ENCODE measurements around the gene MMP15. TPM values are rescaled to one million over a fixed set of nuclear protein-coding genes. Genes with fewer than 3 reads are reported as not detected.
A peak's percentile ranks its signal among the peaks of the same experiment; 100 is the strongest.

MMP15 gene
- total and polyA plus RNA-seq, 11 donors, result 22.1 to 84.7 (median 60.8) TPM

DNA sequence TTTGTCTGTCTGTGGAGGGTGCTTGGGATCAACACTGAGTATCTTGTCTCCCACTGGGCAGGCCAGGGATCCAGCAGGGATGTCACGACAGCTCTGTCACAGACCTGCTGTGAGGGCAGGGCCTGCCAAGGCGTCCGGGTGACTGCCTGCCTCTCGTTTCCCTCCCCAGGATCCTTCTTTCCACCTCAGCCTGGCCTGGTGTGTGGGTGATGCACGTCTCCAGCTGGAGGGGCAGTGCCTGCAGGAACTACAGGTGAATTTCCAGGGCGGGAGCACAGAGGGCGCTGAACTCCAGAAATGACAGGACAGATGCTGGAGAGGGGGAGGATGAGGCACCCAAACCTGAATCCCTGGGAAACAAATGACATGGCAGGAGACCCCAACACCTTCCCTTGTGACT, 6.8 kb upstream of the MMP15 start:
- Histone ChIP-seq H3K27me3 (no peaks in the 10 kb centered on the region), H3K4me1 (peaks cover 14 to 41% (median 26%) of the 10 kb centered on the region in 12 donors), H3K36me3 (peaks cover 0 to 58% (median 19%) of the 10 kb centered on the region in 9 donors), H3K9me3 (no peaks in the 10 kb centered on the region), H3K4me3 (no peak overlapping the region), H3K27ac (no peak overlapping the region)
- intact Hi-C loops (cut with DNase I), result loop anchor here in 1 of 10 donors (10.0 kb wide), 1 partner anchor 296 kb away; no protein-coding TSS in a partner anchor
- DNase-seq, result peak in 2 of 5 donors; percentile 4 to 20
- 82 to 86% (median 85%) methylated on average over 4 to 7 of the region's 7 CpGs for WGBS, 4 donors
- no peak for ATAC-seq
- TF ChIP-seq CTCF (IDR thresholded peaks at IDR 0.05) (no peak), POLR2A (IDR thresholded peaks at IDR 0.05) (no peak)

- 68 to 86% (median 82%) methylated on average over 6 to 8 of the region's 8 CpGs for WGBS, 4 donors
- no peak for TF ChIP-seq CTCF (IDR thresholded peaks at IDR 0.05)
- TF ChIP-seq POLR2A (IDR thresholded peaks at IDR 0.05), result no peak
- H3K27ac ChIP-seq, result no peak overlapping the region
- no peak overlapping the region for H3K4me3 ChIP-seq
- no peak for ATAC-seq
- H3K9me3 ChIP-seq, result no peaks in the 10 kb centered on the region
- H3K36me3 ChIP-seq, result peaks cover 0 to 48% (median 19%) of the 10 kb centered on the region in 9 donors
- DNase-seq, result peak in 3 of 5 donors; percentile 6 to 23 (median 19)
- intact Hi-C loops (cut with DNase I), result loop anchor here in 8 of 10 donors (2.0 to 10.0 kb wide), 9 partner anchors 101 to 465 kb away; partner anchors contain the start of gene CSNK2A2 (in 3 of the 8)
- peaks cover 14 to 53% (median 33%) of the 10 kb centered on the region in 12 donors for H3K4me1 ChIP-seq
- H3K27me3 ChIP-seq, result peaks cover 0 to 3% (median 0%) of the 10 kb centered on the region in 9 donors
Observed at GRCh38 chr16:58019866-58020538, 5.6 kb upstream of the MMP15 start.

DNA sequence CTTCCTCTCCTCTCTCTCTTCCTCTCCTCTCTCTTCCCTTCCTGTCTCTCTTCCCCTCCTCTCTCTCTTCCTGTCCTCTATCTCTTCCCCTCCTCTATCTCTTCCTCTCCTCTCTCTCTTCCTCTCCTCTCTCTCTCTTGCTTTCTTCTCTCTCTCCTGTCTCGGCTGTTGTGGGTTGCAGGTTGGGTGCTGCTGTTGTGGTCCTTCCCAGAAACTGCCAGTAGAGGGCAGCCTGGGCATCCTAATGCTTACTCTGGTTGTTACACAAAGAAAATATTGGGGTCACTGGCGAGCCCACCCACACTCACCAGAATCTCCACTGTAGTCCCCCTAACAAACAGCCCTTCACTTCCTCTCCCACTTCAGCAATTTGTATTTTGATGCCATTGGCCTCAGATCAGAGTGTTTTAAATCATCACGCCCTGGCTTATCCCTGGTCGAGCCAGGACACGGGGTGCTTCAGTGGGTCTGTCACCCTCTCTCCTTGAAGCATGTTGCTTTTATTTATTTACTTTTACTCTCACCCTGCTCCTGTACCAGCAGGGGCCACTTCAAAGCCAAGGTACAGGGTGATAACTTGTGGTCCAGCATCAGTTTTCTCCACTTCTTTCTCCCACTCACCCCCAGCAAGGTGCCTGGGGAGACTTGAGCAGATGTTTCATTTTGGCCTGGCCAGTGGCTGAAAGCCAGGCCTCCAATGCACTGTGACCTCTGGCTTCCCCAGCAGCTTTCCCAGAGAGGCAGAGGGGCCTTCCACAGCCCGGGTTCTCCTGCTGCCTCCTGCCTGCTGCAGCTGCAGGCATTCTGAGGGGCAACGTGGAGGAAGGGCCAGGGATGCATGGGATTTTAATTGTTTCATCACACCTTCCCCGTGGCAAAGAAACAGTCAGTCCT, 4.7 kb upstream of the MMP15 start:
- peaks cover 14 to 57% (median 35%) of the 10 kb centered on the region in 12 donors for H3K4me1 ChIP-seq
- H3K27me3 ChIP-seq, result peaks cover 0 to 3% (median 0%) of the 10 kb centered on the region in 9 donors
- TF ChIP-seq POLR2A (IDR thresholded peaks at IDR 0.05) (no peak), CTCF (IDR thresholded peaks at IDR 0.05) (peak; percentile 58 to 90 (median 80))
- H3K36me3 ChIP-seq, result peaks cover 0 to 42% (median 19%) of the 10 kb centered on the region in 9 donors
- DNase-seq (peak in 4 of 5 donors; percentile 45 to 70 (median 68)), ATAC-seq (peak in 1 of 4 donors; percentile 23)
- 45 to 53% (median 50%) methylated on average over 8 of the region's 8 CpGs for WGBS, 4 donors
- H3K27ac ChIP-seq, result no peak overlapping the region
- intact Hi-C loops (cut with DNase I), result loop anchor here in 8 of 10 donors (2.0 to 10.0 kb wide), 9 partner anchors 100 to 464 kb away; partner anchors contain the start of gene CSNK2A2 (in 3 of the 8)
- H3K4me3 ChIP-seq, result no peak overlapping the region
- no peaks in the 10 kb centered on the region for H3K9me3 ChIP-seq

All from heart left ventricle (tissue), 16 donors.